ENCODE data around the gene HAUS3. TPM values are rescaled to one million over a fixed set of nuclear protein-coding genes. Genes with fewer than 3 reads are reported as not detected.

The HAUS3 gene
- total RNA-seq, 2 experiments from 2014 or later = 143 to 148 TPM

GRCh38 chr4:2285613-2286381, 43.9 kb upstream of the HAUS3 start:
- Histone ChIP-seq H3K27me3 (ENCODE audit: control insufficient read depth in 1 of 2, insufficient read depth in 2 of 2, low read length in 2 of 2) (no peaks in the 10 kb centered on the region), H3K27ac (ENCODE audit: low read depth in 1 of 2, low read length in 2 of 2) (no peak overlapping the region), H3K4me3 (ENCODE audit: low read length) (no peak overlapping the region), H3K4me1 (ENCODE audit: insufficient read depth, low read length) (peaks cover 82% of the 10 kb centered on the region), H3K9me3 (ENCODE audit: control insufficient read depth in 1 of 2, insufficient read depth in 1 of 2, low read length in 2 of 2) (no peaks in the 10 kb centered on the region), H3K36me3 (ENCODE audit: insufficient read depth, low read length) (peaks cover 4% of the 10 kb centered on the region)
- intact Hi-C loops (cut with DNase I, micrococcal nuclease) = no loop called here
- Mint-ChIP-seq H3K27me3 (no peaks in the 10 kb centered on the region), H3K9me3 (no peaks in the 10 kb centered on the region), H3K4me1 (ENCODE audit: low read depth) (peaks cover 39% of the 10 kb centered on the region), H3K4me3 (no peak overlapping the region), H3K36me3 (ENCODE audit: low read depth) (peaks cover 2% of the 10 kb centered on the region), H3K27ac (peak overlapping the region; percentile 95)
- no peak for TF ChIP-seq CTCF (IDR thresholded peaks at IDR 0.05)
- POLR2A ChIA-PET = interaction anchor here (1.8 kb wide), 1 partner anchor 24 kb away, joined by 8 read pairs; the partner anchor contains the start of gene MXD4
- ATAC-seq (ENCODE audit: poor library complexity) = no peak
- CTCF ChIA-PET = interaction anchor here (1.4 kb wide), 1 partner anchor 127 kb away, joined by 5 read pairs; no protein-coding TSS in a partner anchor
- DNase-seq = peak in 1 of 14 experiments; percentile 2

- Mint-ChIP-seq H3K4me3 (no peak overlapping the region), H3K27me3 (no peaks in the 10 kb centered on the region), H3K36me3 (ENCODE audit: low read depth) (no peaks in the 10 kb centered on the region), H3K4me1 (ENCODE audit: low read depth) (peaks cover 36% of the 10 kb centered on the region), H3K27ac (peak overlapping the region; percentile 95), H3K9me3 (no peaks in the 10 kb centered on the region)
- Histone ChIP-seq H3K4me3 (ENCODE audit: low read length) (no peak overlapping the region), H3K9me3 (ENCODE audit: control insufficient read depth in 1 of 2, insufficient read depth in 1 of 2, low read length in 2 of 2) (no peaks in the 10 kb centered on the region), H3K27me3 (ENCODE audit: control insufficient read depth in 1 of 2, insufficient read depth in 2 of 2, low read length in 2 of 2) (no peaks in the 10 kb centered on the region), H3K36me3 (ENCODE audit: insufficient read depth, low read length) (peaks cover 4% of the 10 kb centered on the region), H3K4me1 (ENCODE audit: insufficient read depth, low read length) (peaks cover 79% of the 10 kb centered on the region), H3K27ac (ENCODE audit: low read depth in 1 of 2, low read length in 2 of 2) (no peak overlapping the region)
- CTCF ChIA-PET = interaction anchor here (1.4 kb wide), 1 partner anchor 128 kb away, joined by 5 read pairs; no protein-coding TSS in a partner anchor
- intact Hi-C loops (cut with DNase I, micrococcal nuclease) = loop anchor here (5.0 kb wide), 4 partner anchors 67 to 252 kb away; partner anchors contain the start of genes CFAP99 (in 1 of the 2), FAM193A (in 1 of the 2) and ZFYVE28 (in 1 of the 2)
- no peak for ATAC-seq (ENCODE audit: poor library complexity)
- no peak for TF ChIP-seq CTCF (IDR thresholded peaks at IDR 0.05)
- peak in 3 of 14 experiments; percentile 2 to 29 (median 3) for DNase-seq
- POLR2A ChIA-PET = interaction anchor here (1.8 kb wide), 1 partner anchor 23 kb away, joined by 8 read pairs; the partner anchor contains the start of gene MXD4
These were observed 43.2 kb upstream of the HAUS3 start for GRCh38 chr4:2284934-2285612.

- Histone ChIP-seq H3K4me3 (ENCODE audit: low read length) (no peak overlapping the region), H3K9me3 (ENCODE audit: control insufficient read depth in 1 of 2, insufficient read depth in 1 of 2, low read length in 2 of 2) (no peaks in the 10 kb centered on the region), H3K27ac (ENCODE audit: low read depth in 1 of 2, low read length in 2 of 2) (no peak overlapping the region), H3K4me1 (ENCODE audit: insufficient read depth, low read length) (peaks cover 72% of the 10 kb centered on the region), H3K36me3 (ENCODE audit: insufficient read depth, low read length) (peaks cover 4% of the 10 kb centered on the region), H3K27me3 (ENCODE audit: control insufficient read depth in 1 of 2, insufficient read depth in 2 of 2, low read length in 2 of 2) (no peaks in the 10 kb centered on the region)
- Mint-ChIP-seq H3K4me1 (ENCODE audit: low read depth) (peaks cover 38% of the 10 kb centered on the region), H3K4me3 (no peak overlapping the region), H3K27ac (peak overlapping the region; percentile 95), H3K9me3 (no peaks in the 10 kb centered on the region), H3K36me3 (ENCODE audit: low read depth) (no peaks in the 10 kb centered on the region), H3K27me3 (no peaks in the 10 kb centered on the region)
- ChIA-PET CTCF (interaction anchor here (1.4 kb wide), 1 partner anchor 129 kb away, joined by 5 read pairs; no protein-coding TSS in a partner anchor), POLR2A (interaction anchor here (1.4 to 1.8 kb wide), 2 partner anchors 22 to 128 kb away, joined by 7 to 8 read pairs; partner anchors contain the start of gene MXD4)
- TF ChIP-seq CTCF (IDR thresholded peaks at IDR 0.05) = no peak
- ATAC-seq (ENCODE audit: poor library complexity) (no peak), DNase-seq (peak in 1 of 14 experiments; percentile 3)
- intact Hi-C loops (cut with DNase I, micrococcal nuclease) = loop anchor here (5.0 kb wide), 4 partner anchors 68 to 253 kb away; partner anchors contain the start of genes CFAP99 (in 1 of the 2), FAM193A (in 1 of the 2) and ZFYVE28 (in 1 of the 2)
These were observed 42.4 kb upstream of the HAUS3 start for GRCh38 chr4:2284161-2284933.

Measured in CD4-positive, alpha-beta T cell (primary cell).